ENCODE results near the gene TSGA10. TPM values are rescaled to one million over a fixed set of nuclear protein-coding genes. Genes with fewer than 3 reads are reported as not detected.
"Not testable (repeated sequence)": the region's sequence is repeated elsewhere in the genome, so short reads cannot be mapped to it uniquely, and the experiment has no call there.

Gene TSGA10, protein sequence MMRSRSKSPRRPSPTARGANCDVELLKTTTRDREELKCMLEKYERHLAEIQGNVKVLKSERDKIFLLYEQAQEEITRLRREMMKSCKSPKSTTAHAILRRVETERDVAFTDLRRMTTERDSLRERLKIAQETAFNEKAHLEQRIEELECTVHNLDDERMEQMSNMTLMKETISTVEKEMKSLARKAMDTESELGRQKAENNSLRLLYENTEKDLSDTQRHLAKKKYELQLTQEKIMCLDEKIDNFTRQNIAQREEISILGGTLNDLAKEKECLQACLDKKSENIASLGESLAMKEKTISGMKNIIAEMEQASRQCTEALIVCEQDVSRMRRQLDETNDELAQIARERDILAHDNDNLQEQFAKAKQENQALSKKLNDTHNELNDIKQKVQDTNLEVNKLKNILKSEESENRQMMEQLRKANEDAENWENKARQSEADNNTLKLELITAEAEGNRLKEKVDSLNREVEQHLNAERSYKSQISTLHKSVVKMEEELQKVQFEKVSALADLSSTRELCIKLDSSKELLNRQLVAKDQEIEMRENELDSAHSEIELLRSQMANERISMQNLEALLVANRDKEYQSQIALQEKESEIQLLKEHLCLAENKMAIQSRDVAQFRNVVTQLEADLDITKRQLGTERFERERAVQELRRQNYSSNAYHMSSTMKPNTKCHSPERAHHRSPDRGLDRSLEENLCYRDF
- 10 to 100 TPM in 6 of 8 experiments, 1 to 10 TPM in 2; 5.6 to 25.2 (median 16.0) TPM for total RNA-seq

DNA sequence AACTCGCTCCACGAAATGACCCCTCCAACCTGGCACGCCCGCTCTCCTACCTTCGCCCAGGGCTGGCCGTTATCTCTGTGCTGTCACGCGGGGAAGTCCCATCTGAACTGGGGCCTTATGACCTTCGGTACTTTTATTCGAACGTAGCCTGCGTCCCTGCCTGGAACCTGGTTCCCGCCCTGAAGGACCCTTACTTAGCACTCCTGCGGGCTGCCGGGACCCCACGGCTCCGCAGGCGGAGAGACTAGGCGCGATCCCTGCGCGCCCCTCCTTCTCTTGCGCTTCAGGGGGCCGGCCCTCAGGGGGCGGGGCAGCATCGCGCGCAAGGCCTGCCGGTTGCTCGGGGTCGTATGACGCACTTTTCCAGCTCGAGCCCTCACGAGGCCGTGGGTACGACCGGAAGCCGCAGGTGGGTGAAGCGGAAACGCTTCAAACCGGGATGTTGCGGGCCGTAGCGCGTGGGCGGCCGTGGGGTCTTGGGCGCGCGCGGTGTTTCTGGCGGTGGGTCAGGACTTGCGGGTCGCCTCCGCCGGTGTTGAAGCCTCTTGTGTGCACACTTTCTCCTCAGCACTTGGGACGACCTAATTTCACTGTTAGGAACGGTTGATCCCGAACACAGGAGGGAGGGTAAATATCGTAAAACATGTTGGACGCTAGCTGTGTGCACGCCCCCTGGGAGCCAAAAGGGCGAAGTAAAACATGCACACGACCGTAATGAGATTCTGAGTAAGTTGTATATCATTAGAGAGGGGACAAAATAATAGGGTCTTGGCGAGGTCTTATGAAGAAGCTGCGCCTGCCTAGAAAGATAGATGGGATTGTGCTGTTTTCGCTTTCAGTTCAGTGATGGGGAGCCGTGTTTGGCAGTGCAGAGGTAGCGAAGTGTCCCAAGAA, at the start of gene TSGA10, which contains the start of gene LIPT1:
Gene TSGA10, minus strand, starts transcription at position 300 of the 894 bp plus-strand sequence. CDS start 45,503 bp downstream, outside the sequence.
Gene LIPT1, plus strand, starts transcription at position 325 of the 894 bp plus-strand sequence. CDS start 6,991 bp downstream, outside the sequence.
- in situ Hi-C loops (cut with MboI; ENCODE audit: low pct_unique_long_range_greater_than_20kb in 2 of 9, low sequenced_read_pairs in 9 of 9, unreplicated experiment in 9 of 9): no loop called here
- peak within 1 kb of the TSS; percentile 54 to 69 for H3K27ac ChIP-seq
- peak; percentile 95 to 99 (median 97) for ATAC-seq (replicated peaks in 6 of 8)
- H3K4me3 ChIP-seq: peak within 1 kb of the TSS; percentile 55 to 78 (median 61)
- WGBS, 10 experiments: 0 to 20% (median 0%) methylated on average over 1 to 15 of the region's 70 CpGs; no CpG with 5 or more reads in 2 of the 10 experiments
- H3K4me1 ChIP-seq (replicated peaks in 1 of 2): peaks cover 10 to 17% of the 10 kb centered on the region in 2 donors

DNA sequence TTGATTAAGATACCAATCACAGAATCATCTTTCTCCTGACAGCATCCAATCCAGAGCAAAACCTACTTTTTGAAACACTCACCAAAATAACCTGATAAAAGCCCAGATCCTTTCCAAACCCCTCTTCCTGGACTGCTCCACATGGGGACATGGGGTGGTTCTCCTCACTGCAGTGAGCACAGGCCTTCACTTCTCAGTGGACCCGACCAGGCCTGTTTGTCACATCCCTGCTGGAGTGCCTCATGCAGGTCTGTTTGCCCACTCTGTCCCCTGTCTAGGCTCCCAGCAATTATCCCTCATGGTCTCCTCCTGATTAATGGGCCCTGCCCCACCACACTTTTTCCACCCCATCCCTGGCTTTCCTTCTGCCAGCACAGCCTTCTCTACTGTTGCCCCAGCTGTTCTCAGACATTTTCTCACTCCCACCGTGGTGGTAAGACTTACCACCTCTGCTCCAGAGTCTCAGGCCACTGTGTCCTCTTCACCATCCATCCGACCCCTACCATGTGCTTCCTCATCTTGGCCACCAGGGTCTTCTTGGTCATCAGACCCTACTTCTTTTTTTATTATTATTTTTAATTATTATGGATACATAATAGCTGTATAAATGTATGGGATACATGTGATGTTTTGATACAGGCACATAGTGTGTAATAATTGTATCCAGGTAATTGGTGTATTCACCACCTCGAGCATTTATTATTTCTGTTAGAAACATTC, 47.4 kb upstream of the TSGA10 start:
- no peak for ATAC-seq (replicated peaks in 6 of 8)
- in situ Hi-C loops (cut with MboI; ENCODE audit: low pct_unique_long_range_greater_than_20kb in 2 of 9, low sequenced_read_pairs in 9 of 9, unreplicated experiment in 9 of 9): no loop called here
- no peak overlapping the region for H3K4me3 ChIP-seq
- H3K27ac ChIP-seq: no peak overlapping the region
- H3K4me1 ChIP-seq (replicated peaks in 1 of 2): no peaks in the 10 kb centered on the region
- WGBS, 10 experiments: 77 to 100% (median 93%) methylated on average over 1 to 4 of the region's 4 CpGs; no CpG with 5 or more reads in 1 of the 10 experiments

DNA sequence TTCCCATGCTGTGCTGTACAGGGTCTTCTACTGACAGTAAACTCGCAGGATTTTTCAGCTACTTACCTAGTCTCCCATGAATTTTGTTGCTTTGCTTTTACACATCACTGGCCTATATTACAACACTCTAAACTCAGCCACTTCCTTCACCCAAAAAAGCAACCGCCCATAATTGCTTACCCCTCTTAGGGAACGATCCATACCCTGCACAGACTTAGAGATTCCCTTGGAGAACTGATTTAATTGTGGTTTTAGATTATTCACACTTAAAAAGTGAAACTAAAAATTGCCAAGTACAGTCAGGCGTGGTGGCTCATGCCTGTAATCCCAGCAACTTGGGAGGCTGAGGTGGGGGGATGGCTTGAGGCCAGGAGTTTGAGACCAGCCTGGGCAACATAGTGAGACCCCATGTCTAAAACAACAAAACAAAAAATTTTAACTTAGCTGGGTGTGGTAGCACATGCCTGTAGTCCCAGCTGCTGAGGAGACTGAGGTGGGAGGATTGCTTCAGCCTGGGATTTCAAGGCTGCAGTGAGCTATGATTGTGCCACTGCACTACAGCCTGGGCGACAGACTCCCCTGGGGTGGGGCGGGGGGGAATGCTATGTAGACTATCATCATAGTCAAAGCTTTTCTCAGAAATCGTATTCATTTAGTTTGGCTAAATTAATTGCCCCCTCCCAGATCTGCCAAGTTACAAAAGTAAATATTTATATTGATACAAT, 45.5 kb upstream of the TSGA10 start:
- in situ Hi-C loops (cut with MboI; ENCODE audit: low pct_unique_long_range_greater_than_20kb in 2 of 9, low sequenced_read_pairs in 9 of 9, unreplicated experiment in 9 of 9): no loop called here
- H3K4me3 ChIP-seq: no peak overlapping the region
- H3K4me1 ChIP-seq (replicated peaks in 1 of 2): no peaks in the 10 kb centered on the region
- 85 to 100% (median 94%) methylated on average over 2 to 7 of the region's 7 CpGs; no CpG with 5 or more reads in 3 of the 10 experiments for WGBS, 10 experiments
- no peak for ATAC-seq (replicated peaks in 6 of 8)
- no peak overlapping the region for H3K27ac ChIP-seq

DNA sequence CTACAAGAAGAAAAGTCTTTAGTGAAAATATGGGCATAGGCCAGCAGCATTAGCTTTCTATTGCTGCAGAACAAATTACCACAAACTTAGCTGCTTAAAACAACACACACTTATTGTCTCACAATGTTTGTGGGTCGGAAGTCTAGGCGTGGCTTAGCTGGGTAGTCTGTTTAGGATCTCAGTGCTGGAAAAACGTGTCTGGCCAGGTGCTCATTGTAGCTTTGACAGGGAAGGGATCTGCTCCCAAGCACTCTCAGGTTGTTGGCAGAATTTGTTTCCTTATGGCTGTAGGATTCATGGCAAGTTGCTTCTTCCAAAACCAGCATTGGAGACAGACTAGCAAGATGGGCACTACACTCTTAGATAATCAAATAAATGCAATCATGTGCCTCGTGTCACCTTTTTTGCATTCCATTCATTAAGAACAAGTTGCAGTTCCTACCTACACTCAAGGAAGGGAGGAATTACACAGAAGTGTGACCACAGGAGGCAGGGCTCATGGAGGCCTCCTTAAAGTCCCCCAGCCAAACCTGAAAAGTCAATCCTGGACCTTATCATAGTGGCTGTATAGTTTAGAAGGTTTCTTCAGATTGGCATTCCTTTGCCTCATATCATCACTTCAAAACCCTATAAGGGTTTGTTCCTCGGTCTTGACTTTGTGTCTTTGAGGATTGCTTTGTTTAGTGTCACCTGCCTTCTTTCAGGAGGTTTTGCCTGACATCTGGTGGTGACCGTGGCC, 43.5 kb upstream of the TSGA10 start:
- in situ Hi-C loops (cut with MboI; ENCODE audit: low pct_unique_long_range_greater_than_20kb in 2 of 9, low sequenced_read_pairs in 9 of 9, unreplicated experiment in 9 of 9): loop anchor here in 1 of 9 experiments (25.0 kb wide), 1 partner anchor 289 kb away; the partner anchor contains the start of gene REV1
- WGBS, 10 experiments: 80 to 100% (median 89%) methylated on average over 1 to 5 of the region's 6 CpGs; no CpG with 5 or more reads in 2 of the 10 experiments
- no peak for ATAC-seq (replicated peaks in 6 of 8)

DNA sequence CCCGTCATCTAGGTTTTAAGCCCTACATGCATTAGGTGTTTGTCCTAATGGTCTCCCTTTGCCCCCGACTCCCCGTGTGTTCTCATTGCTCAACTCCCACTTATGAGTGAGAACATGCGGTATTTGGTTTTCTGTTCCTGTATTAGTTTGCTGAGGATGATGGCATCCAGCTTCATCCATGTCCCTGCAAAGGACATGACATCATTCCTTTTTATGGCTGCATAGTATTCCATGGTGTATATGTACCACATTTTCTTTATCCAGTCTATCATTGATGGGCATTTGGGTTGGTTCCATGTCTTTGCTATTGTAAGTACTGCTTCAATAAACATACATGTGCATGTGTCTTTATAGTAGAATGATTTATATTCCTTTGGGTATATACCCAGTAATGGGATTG, 37.6 kb upstream of the TSGA10 start:
- not testable (repeated sequence) for ATAC-seq (replicated peaks in 6 of 8); H3K27ac ChIP-seq; H3K4me1 ChIP-seq (replicated peaks in 1 of 2); H3K4me3 ChIP-seq
- WGBS, 10 experiments: 80 to 100% (median 96%) methylated on average over 1 to 4 of the region's 4 CpGs; no CpG with 5 or more reads in 2 of the 10 experiments
- in situ Hi-C loops (cut with MboI; ENCODE audit: low pct_unique_long_range_greater_than_20kb in 2 of 9, low sequenced_read_pairs in 9 of 9, unreplicated experiment in 9 of 9): loop anchor here in 1 of 9 experiments (25.0 kb wide), 1 partner anchor 295 kb away; the partner anchor contains the start of gene REV1

More for the DNA sequence above, 43.5 kb upstream of the TSGA10 start:
- Histone ChIP-seq H3K4me3 (no peak overlapping the region), H3K4me1 (replicated peaks in 1 of 2) (no peaks in the 10 kb centered on the region), H3K27ac (no peak overlapping the region)

DNA sequence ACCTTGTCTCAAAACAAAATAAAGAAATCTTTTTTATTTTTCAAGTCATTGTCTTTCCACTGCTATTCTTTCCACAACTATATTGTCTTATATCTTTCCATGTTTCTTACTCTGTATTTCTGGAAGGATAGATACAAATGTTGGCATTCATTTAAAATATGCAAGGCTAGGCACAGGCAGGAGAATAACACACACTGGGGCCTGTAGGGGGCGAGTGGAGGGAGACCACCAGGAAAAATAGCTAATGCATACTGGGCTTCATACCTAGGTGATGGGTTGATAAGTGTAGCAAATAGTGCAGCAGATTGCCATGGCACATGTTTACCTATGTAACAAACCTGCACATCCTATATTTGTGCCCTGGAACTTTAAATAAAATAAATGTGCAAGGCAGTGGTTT, 35.8 kb upstream of the TSGA10 start:
- in situ Hi-C loops (cut with MboI; ENCODE audit: low pct_unique_long_range_greater_than_20kb in 2 of 9, low sequenced_read_pairs in 9 of 9, unreplicated experiment in 9 of 9): loop anchor here in 1 of 9 experiments (25.0 kb wide), 1 partner anchor 297 kb away; the partner anchor contains the start of gene REV1
- Histone ChIP-seq H3K27ac (no peak overlapping the region), H3K4me1 (replicated peaks in 1 of 2) (no peaks in the 10 kb centered on the region), H3K4me3 (no peak overlapping the region)
- WGBS, 10 experiments: 67 to 100% (median 89%) methylated on average over 1 of the region's 1 CpG; no CpG with 5 or more reads in 5 of the 10 experiments
- no peak for ATAC-seq (replicated peaks in 6 of 8)

DNA sequence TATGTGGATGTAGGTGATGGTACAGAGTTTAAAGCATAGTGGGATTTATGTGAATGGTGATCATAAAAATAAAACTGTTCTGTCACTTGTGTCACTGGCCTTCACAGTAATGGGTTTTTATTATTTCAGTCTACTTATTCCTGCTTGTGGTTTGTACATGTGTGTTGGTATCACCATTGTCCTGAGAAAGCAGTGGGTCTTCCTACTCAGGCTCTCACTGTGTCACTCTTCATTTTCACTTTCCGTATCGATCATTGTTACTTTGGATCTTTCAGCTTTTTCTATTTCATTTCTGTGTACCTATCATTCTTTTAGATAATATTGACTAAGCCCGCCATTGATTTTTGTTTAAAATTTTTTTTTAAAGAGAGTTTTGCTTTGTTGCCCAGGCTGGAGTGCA, 33.6 kb upstream of the TSGA10 start:
- WGBS, 10 experiments: 90 to 100% (median 100%) methylated on average over 1 to 3 of the region's 3 CpGs; no CpG with 5 or more reads in 1 of the 10 experiments
- in situ Hi-C loops (cut with MboI; ENCODE audit: low pct_unique_long_range_greater_than_20kb in 2 of 9, low sequenced_read_pairs in 9 of 9, unreplicated experiment in 9 of 9): loop anchor here in 1 of 9 experiments (25.0 kb wide), 1 partner anchor 299 kb away; the partner anchor contains the start of gene REV1
- ATAC-seq (replicated peaks in 6 of 8): no peak
- Histone ChIP-seq H3K4me1 (replicated peaks in 1 of 2) (no peaks in the 10 kb centered on the region), H3K27ac (no peak overlapping the region), H3K4me3 (no peak overlapping the region)

DNA sequence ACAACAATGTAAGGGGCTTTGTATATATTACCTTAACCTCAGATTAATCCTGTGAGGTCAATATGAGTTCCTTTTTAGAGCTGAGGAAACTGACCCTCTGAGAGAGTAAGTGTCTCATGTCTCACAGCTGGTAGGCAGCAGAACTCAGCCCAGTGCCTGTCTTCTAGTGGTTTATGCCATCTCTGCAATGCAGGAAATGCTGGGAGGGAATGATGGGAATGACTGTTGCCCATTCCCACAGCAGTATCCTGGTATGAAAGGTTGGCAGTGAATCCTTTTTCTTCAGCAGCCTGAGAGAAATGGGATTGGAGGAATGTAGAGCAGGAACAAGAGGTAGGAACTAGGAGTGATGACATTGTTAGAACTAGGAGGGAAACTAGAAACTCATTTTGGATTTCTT, 32.3 kb upstream of the TSGA10 start:
- peaks cover 3 to 7% of the 10 kb centered on the region in 2 donors for H3K4me1 ChIP-seq (replicated peaks in 1 of 2)
- no peak for ATAC-seq (replicated peaks in 6 of 8)
- in situ Hi-C loops (cut with MboI; ENCODE audit: low pct_unique_long_range_greater_than_20kb in 2 of 9, low sequenced_read_pairs in 9 of 9, unreplicated experiment in 9 of 9): loop anchor here in 1 of 9 experiments (25.0 kb wide), 1 partner anchor 300 kb away; the partner anchor contains the start of gene REV1
- H3K27ac ChIP-seq: no peak overlapping the region
- no peak overlapping the region for H3K4me3 ChIP-seq

DNA sequence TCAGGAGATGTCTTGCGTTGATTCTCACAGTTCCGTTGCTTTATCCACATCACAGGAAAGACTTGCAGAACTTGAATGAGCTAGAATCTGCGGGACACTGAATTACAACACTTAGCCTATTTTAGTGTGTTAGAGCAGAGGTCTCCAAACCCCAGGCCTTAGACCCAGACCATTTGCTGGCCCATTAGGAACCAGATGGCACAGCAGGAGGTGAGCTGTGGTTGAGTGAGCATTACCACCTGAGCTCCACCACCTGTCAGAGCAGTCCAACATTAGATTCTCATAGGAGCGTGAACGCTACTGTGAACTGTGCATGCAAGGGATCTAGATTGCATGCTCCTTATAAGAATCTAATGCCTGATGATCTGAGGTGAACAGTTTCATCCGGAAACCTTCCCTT, 30.1 kb upstream of the TSGA10 start:
- ATAC-seq (replicated peaks in 6 of 8): no peak
- WGBS, 10 experiments: 0 to 100% (median 68%) methylated on average over 1 to 6 of the region's 6 CpGs; no CpG with 5 or more reads in 1 of the 10 experiments
- no peak overlapping the region for H3K27ac ChIP-seq
- H3K4me3 ChIP-seq: no peak overlapping the region
- H3K4me1 ChIP-seq (replicated peaks in 1 of 2): peaks cover 9 to 14% of the 10 kb centered on the region in 2 donors
- in situ Hi-C loops (cut with MboI; ENCODE audit: low pct_unique_long_range_greater_than_20kb in 2 of 9, low sequenced_read_pairs in 9 of 9, unreplicated experiment in 9 of 9): loop anchor here in 1 of 9 experiments (25.0 kb wide), 1 partner anchor 302 kb away; the partner anchor contains the start of gene REV1

DNA sequence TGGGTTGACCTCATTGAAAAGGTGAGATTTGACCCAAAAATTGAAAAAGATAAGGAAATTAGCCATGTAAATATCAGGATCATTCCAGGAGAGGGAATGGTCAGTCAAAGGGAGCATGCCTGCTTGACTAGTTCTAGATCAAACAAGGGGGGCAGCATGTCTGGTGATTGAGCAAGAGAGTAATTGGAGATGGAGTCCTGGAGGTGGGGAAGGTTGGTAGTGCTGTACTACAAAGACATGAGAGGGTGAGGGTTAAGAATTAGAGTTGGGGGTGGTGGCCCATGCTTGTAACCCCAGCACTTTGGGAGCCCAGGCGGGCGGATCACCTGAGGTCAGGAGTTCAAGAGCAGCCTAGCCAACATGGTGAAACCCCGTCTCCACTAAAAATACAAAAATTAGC, 28.3 kb upstream of the TSGA10 start:
- in situ Hi-C loops (cut with MboI; ENCODE audit: low pct_unique_long_range_greater_than_20kb in 2 of 9, low sequenced_read_pairs in 9 of 9, unreplicated experiment in 9 of 9): loop anchor here in 1 of 9 experiments (25.0 kb wide), 1 partner anchor 304 kb away; the partner anchor contains the start of gene REV1
- Histone ChIP-seq H3K4me3 (no peak overlapping the region), H3K4me1 (replicated peaks in 1 of 2) (peaks cover 11 to 15% of the 10 kb centered on the region in 2 donors), H3K27ac (no peak overlapping the region)
- 100% methylated on average over 1 to 2 of the region's 3 CpGs; no CpG with 5 or more reads in 6 of the 10 experiments for WGBS, 10 experiments
- no peak for ATAC-seq (replicated peaks in 6 of 8)

Measured in motor neuron (in vitro differentiated cells).